ENCODE results near the gene STX2. TPM values are rescaled to one million over a fixed set of nuclear protein-coding genes. Genes with fewer than 3 reads are reported as not detected.

The STX2 gene
- total and polyA plus RNA-seq, 2 experiments from 2014 or later = 16.4 to 35.4 TPM

- Histone ChIP-seq H2AFZ (no peak overlapping the region), H3K79me2 (replicated peaks; ENCODE audit: insufficient read depth) (peaks cover 12% of the 10 kb centered on the region), H3K27me3 (ENCODE audit: insufficient read depth) (no peaks in the 10 kb centered on the region), H4K20me1 (replicated peaks; ENCODE audit: insufficient read depth) (no peaks in the 10 kb centered on the region), H3K4me3 (no peak overlapping the region), H3K36me3 (ENCODE audit: insufficient read depth) (peaks cover 7% of the 10 kb centered on the region), H3K4me2 (no peak overlapping the region), H3F3A (replicated peaks; ENCODE audit: low read depth) (0 out of 2 replicates have a peak, but pooled peaks cover 9% of the 10 kb centered on the region), H3K4me1 (ENCODE audit: insufficient read depth) (peaks cover 20% of the 10 kb centered on the region), H3K27ac (ENCODE audit: low read depth) (peak overlapping the region; percentile 71), H3K9me2 (ENCODE audit: insufficient read depth) (no peaks in the 10 kb centered on the region)
- no peak for TF ChIP-seq EZH2 (IDR thresholded peaks at IDR 0.05; ENCODE audit: low read depth, unreplicated experiment)
- no peak for TF ChIP-seq REST (IDR thresholded peaks at IDR 0.05; ENCODE audit: unreplicated experiment)
- no peak for TF ChIP-seq ZNF462 (CRISPR knock-in tag; IDR thresholded peaks at IDR 0.05)
- no peak for TF ChIP-seq EZH2phosphoT487 (IDR thresholded peaks at IDR 0.05; ENCODE audit: unreplicated experiment)
- TF ChIP-seq STAT1 (IDR thresholded peaks at IDR 0.05; ENCODE audit: unreplicated experiment) = no peak
- TF ChIP-seq ETS1 (IDR thresholded peaks at IDR 0.05) = no peak
- TF ChIP-seq CTCF (conservative IDR thresholded peaks at IDR 0.05; ENCODE audit: low read depth in 2 of 2) = peak; percentile 90 to 93
- TF ChIP-seq JUNB (IDR thresholded peaks at IDR 0.05; ENCODE audit: unreplicated experiment) = no peak
- 0 out of 2 replicates have a peak, but pooled peaks have one; percentile 12 for TF ChIP-seq CREB1 (CRISPR knock-in tag; IDR thresholded peaks at IDR 0.05; ENCODE audit: low read depth)
- TF ChIP-seq POLR2AphosphoS5 (IDR thresholded peaks at IDR 0.05; ENCODE audit: low read depth) = no peak
- DNase-seq (ENCODE audit: low spot score) (peak; percentile 87), ATAC-seq (peak; percentile 91)
- peaks cover 17% of the 10 kb centered on the region for H3K36me3 Mint-ChIP-seq (ENCODE audit: low read depth)
- peaks cover 9% of the 10 kb centered on the region for H3K27me3 Mint-ChIP-seq (ENCODE audit: insufficient read depth, low read depth, poor library complexity)
- peak overlapping the region; percentile 89 for H3K27ac Mint-ChIP-seq
- peaks cover 4% of the 10 kb centered on the region; the same call in 2 of the 3 replicates for H3K9me3 Mint-ChIP-seq
- H3K4me1 Mint-ChIP-seq = peaks cover 28% of the 10 kb centered on the region
- H3K4me3 Mint-ChIP-seq = no peak overlapping the region
Measured at GRCh38 chr12:130826151-130826801, 12.8 kb downstream of the STX2 start.

All from GM23338 (cell line).